Right atrium auricular region (tissue), 2 donors: Measurements from ENCODE around the gene ZRANB3. TPM values are rescaled to one million over a fixed set of nuclear protein-coding genes. Genes with fewer than 3 reads are reported as not detected.
A peak's percentile ranks its signal among the peaks of the same experiment; 100 is the strongest.

Experiments used
- DNase-seq: peaks from one replicate; pipeline ENCODE4 v3.0.0-alpha.2; 2019; ENCODE audit warnings: low spot score
- H3K27ac ChIP-seq, 2 donors: fragments of 200-600 bp; sonication (generic); 1 replicate in 1 of 2; 2 replicates in 1 of 2; pipeline ENCODE4 v1.5.1; 2016 to 2019
- H3K27me3 ChIP-seq, 2 donors: fragments of 200-600 bp; sonication (generic); one replicate each; pipeline versions ENCODE4 v1.5.1 to v1.6.0; 2017 to 2019
- H3K36me3 ChIP-seq: fragments of 200-600 bp; sonication (generic); one replicate; pipeline ENCODE4 v1.5.1; 2016
- H3K4me1 ChIP-seq, 2 donors: fragments of 200-600 bp; sonication (generic); one replicate each; pipeline versions ENCODE4 v1.5.1 to v1.6.0; 2017 to 2019
- H3K4me3 ChIP-seq, 2 donors: fragments of 200-600 bp; sonication (generic); 1 replicate in 1 of 2; 2 replicates in 1 of 2; pipeline ENCODE4 v1.5.1; 2017 to 2019; ENCODE audit warnings: mild to moderate bottlenecking in 1 of 2, moderate library complexity in 1 of 2
- H3K9me3 ChIP-seq, 2 donors: fragments of 200-600 bp; sonication (generic); one replicate each; pipeline ENCODE4 v1.5.1; 2019
- total RNA-seq, 2 donors: library from RNA; depleted of rRNA; stranded (reverse); fragments of >200 nt; gene quantifications; one replicate each; pipeline ENCODE4 v1.1.0, GENCODE V29; 2016
- TF ChIP-seq, protein P1 (sequence below), 2 donors: fragments of 200-600 bp; sonication (generic); IDR thresholded peaks; one replicate each; pipeline ENCODE4 v1.5.1; 2019; ENCODE audit warnings: antibody characterized with exemption in 2 of 2

The ZRANB3 gene
- total RNA-seq, 2 donors from 2014 or later, result 1.6 to 2.3 TPM

DNA sequence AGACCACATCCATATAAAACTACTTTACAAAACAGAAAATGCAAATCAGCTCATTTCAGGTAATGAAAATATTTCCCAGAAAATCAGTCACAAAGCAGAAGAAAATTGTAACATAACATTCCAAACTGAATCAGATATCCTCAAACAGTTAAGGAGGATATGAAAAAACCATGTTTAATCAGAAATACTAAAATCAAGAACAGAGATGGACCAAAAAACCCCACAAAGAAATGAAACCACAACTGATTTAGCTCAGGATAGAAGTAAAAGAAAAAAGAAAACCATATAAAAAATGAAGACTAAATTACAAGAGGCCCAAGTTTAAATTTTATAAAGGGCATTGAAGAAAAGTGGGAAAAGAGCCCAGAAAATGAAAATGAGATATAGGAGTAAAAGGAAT, 376.1 kb downstream of the ZRANB3 start:
- peaks cover 69% of the 10 kb centered on the region for H3K36me3 ChIP-seq
- H3K9me3 ChIP-seq, result no peaks in the 10 kb centered on the region
- H3K4me3 ChIP-seq, result no peak overlapping the region
- DNase-seq, result no peak
- H3K27ac ChIP-seq, result no peak overlapping the region
- TF ChIP-seq, protein P1, sequence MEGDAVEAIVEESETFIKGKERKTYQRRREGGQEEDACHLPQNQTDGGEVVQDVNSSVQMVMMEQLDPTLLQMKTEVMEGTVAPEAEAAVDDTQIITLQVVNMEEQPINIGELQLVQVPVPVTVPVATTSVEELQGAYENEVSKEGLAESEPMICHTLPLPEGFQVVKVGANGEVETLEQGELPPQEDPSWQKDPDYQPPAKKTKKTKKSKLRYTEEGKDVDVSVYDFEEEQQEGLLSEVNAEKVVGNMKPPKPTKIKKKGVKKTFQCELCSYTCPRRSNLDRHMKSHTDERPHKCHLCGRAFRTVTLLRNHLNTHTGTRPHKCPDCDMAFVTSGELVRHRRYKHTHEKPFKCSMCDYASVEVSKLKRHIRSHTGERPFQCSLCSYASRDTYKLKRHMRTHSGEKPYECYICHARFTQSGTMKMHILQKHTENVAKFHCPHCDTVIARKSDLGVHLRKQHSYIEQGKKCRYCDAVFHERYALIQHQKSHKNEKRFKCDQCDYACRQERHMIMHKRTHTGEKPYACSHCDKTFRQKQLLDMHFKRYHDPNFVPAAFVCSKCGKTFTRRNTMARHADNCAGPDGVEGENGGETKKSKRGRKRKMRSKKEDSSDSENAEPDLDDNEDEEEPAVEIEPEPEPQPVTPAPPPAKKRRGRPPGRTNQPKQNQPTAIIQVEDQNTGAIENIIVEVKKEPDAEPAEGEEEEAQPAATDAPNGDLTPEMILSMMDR (IDR thresholded peaks at IDR 0.05), result no peak
- H3K4me1 ChIP-seq, result peaks cover 0 to 5% of the 10 kb centered on the region in 2 donors
- no peaks in the 10 kb centered on the region for H3K27me3 ChIP-seq

DNA sequence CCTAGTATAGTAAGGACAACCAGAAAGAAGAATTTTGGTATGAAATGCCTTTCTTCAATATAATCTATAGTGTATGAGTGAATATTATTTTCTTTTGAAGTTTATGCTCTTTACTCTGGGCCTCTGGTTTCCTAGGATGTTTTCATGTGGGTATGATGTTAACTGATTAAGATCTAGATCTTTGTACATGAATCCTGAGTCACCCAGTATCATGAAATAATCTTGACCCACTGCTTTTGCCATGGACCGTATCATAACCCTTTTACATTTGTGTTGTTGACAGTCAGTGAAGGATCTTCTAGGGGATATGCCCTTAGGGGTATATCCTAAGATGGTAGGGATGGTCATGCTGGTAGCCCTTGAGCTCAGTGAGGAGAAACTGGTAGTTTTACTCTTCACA, 378.7 kb downstream of the ZRANB3 start:
- TF ChIP-seq, protein P1 (IDR thresholded peaks at IDR 0.05), result no peak
- Histone ChIP-seq H3K36me3 (peaks cover 67% of the 10 kb centered on the region), H3K27ac (no peak overlapping the region), H3K27me3 (no peaks in the 10 kb centered on the region), H3K9me3 (no peaks in the 10 kb centered on the region), H3K4me1 (peaks cover 0 to 7% of the 10 kb centered on the region in 2 donors), H3K4me3 (no peak overlapping the region)
- DNase-seq, result no peak

DNA sequence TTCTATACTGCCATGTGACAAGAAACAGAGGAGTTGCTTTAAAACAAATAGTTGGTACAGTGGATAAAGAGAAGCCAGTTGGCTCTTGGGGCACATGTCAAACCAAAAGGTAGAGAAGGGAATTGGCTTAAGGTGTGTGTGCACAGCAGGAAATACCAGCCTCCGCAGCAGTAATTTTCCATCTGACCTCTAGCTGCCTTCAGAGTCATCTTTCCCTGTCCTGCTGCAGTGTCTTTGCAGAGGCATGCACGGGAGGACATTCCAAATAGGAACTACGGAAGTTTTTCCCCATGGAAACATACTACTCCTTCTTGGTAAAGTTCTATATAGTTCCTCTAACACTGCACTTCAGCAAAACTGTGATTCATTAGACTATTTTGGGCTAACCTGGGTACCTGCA, 379.4 kb downstream of the ZRANB3 start:
- Histone ChIP-seq H3K4me1 (peaks cover 0 to 7% of the 10 kb centered on the region in 2 donors), H3K9me3 (no peaks in the 10 kb centered on the region), H3K27ac (no peak overlapping the region), H3K27me3 (no peaks in the 10 kb centered on the region), H3K4me3 (no peak overlapping the region), H3K36me3 (peaks cover 62% of the 10 kb centered on the region)
- TF ChIP-seq, protein P1 (IDR thresholded peaks at IDR 0.05), result no peak
- DNase-seq, result no peak

DNA sequence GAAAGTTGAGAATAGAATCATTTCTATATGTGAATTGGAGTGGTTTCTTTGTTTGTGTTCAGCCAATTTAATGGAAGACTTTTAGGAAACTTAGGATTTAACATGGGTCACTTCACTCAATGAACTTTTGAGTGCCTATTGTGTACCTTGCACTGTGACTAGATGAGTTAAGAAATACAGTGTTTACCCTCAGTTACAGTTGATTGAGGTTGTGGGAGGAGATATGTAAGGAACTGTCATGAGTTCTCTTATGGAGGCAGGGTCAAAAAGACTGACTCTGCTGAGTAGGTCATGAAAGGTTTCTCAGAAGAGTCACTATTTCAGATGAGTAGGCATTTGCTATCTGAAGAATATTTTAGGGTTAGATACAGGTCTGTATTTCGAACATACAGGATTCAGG, 380.3 kb downstream of the ZRANB3 start:
- no peak overlapping the region for H3K4me3 ChIP-seq
- H3K9me3 ChIP-seq, result no peaks in the 10 kb centered on the region
- TF ChIP-seq, protein P1 (IDR thresholded peaks at IDR 0.05), result no peak
- peaks cover 53% of the 10 kb centered on the region for H3K36me3 ChIP-seq
- no peak for DNase-seq
- no peak overlapping the region for H3K27ac ChIP-seq
- H3K27me3 ChIP-seq, result no peaks in the 10 kb centered on the region
- peaks cover 0 to 7% of the 10 kb centered on the region in 2 donors for H3K4me1 ChIP-seq

DNA sequence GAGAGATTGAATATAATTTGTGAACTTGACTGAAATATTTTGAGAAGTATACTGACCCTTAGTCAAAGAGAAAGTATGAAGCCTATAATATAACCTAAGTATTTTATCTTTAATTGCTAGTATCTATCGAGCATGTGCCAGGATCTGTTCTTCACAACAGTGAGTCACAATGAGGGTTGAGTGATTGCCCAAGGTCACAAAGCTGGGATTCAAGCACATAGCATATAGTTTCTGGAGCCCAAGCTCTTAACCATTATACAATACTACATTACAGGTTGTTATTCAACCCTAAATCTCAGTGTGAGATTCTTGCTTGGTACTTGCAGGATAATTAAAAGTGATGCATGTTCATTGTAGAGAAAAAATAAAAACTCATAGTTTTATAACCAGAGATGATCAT, 381.8 kb downstream of the ZRANB3 start:
- DNase-seq, result no peak

DNA sequence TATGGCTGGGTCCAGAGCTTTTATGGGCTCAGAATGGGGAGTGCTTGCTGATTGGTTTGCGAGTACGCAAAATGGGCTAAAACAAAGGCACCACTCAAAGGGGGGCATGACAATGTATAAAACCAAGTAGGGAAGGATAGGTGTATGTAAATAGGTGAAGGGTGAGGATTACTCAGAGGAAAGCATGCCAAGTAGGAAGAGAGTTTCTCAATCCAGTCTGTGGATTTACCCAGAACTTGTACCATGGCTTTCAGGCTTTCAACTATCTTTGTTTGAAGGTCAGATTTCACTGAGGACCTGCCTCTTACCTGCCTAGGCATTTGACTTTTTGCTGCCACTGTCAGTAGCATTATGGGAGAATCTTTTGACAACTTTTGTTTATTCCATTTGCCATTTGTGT, 386.7 kb downstream of the ZRANB3 start:
- H3K36me3 ChIP-seq, result peaks cover 15% of the 10 kb centered on the region
- no peak overlapping the region for H3K27ac ChIP-seq
- no peak for DNase-seq
- TF ChIP-seq, protein P1 (IDR thresholded peaks at IDR 0.05), result no peak
- peaks cover 0 to 15% of the 10 kb centered on the region in 2 donors for H3K9me3 ChIP-seq
- no peaks in the 10 kb centered on the region for H3K4me1 ChIP-seq
- no peak overlapping the region for H3K4me3 ChIP-seq
- H3K27me3 ChIP-seq, result no peaks in the 10 kb centered on the region

More for the DNA sequence above, 381.8 kb downstream of the ZRANB3 start:
- H3K9me3 ChIP-seq, result no peaks in the 10 kb centered on the region
- TF ChIP-seq, protein P1 (IDR thresholded peaks at IDR 0.05), result no peak
- H3K4me3 ChIP-seq, result no peak overlapping the region
- no peaks in the 10 kb centered on the region for H3K27me3 ChIP-seq
- peaks cover 0 to 7% of the 10 kb centered on the region in 2 donors for H3K4me1 ChIP-seq
- peak overlapping the region in 1 of 2 donors; percentile 17 for H3K27ac ChIP-seq
- peaks cover 39% of the 10 kb centered on the region for H3K36me3 ChIP-seq
